ENCODE data around the gene ATG4B.
A peak's percentile ranks its signal among the peaks of the same experiment; 100 is the strongest.

Gene ATG4B

DNA sequence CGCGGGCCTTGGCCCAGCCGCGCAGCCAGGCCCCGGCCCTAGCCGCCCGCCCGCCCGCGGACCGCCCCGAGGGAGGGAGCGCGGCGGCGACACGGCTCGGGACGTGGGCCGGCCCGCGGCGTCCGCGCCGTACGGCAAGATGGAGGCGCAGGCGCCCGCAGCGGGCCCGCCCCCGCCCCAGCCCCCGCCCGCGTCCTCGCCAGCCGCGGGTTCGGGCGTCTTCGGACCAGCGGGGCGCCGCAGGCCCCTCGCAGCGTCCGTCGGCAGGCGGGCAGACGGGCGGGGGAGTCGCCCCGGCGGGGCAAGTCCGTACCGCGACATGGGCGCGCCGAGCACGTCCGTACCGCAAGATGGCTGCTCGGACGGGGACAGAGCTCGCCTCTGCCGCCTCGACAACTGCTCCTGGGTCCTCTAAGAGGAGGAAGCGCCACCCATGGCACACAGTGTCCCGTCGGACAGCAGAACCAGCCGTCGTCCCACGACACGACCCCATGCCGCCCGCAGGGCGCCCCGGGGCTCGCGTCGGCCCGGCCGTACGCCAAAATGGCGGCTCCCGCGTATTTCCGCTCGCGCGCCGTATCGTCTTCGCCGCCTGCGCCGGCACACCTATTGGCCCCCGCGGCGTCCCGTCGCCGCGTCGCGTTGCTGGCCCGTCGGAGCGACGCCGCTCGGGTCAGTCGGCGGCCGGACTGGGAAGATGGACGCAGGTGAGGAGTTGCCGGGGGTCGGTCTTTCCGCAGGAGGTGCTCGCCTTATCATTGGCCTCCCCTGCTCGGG, at the start of gene ATG4B, which contains the start of gene THAP4:
Gene ATG4B (plus strand): TSS at position 676 of the 777 bp plus-strand sequence. CDS start 22 bp downstream, at position 698.
Gene THAP4 (minus strand): TSS at position 141 of the 777 bp plus-strand sequence. CDS start 141 bp downstream, outside the sequence.
- no peak for TF ChIP-seq CTCF (IDR thresholded peaks at IDR 0.05)

DNA sequence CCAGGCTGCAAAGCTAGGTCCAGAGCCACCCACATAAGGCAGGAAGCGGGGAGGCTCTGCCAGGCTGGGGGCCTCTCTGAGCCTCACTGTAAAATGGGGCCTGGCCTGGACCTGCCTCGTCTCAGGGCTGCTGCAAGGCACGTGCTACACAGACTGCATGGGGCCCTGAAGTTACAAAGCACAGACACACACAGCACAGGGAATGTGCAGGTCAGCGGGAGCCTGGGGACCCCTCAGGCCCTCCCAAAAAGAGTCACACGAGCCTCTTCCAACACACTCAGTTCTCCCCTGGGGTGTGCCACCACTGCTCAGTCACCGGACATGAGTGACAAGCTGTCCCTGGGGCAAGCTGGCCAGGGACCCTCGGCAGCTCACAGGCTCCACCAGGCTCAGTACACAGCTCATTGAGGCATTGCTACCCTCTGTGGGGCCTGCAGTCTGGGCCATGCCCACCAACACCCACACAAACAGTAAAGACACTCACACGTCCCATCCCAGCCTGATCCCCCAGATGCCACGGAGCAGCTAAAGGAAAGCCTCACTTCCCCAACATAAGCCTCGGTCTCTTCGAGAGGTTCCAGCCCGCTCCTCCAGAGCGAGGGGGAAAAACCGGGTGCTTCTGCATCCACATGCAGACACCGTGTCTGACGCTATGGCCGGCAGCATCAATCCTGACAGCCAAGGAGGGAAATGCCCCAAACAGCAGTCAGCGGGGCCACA, 45.2 kb upstream of the ATG4B start:
- no peak for TF ChIP-seq CTCF (IDR thresholded peaks at IDR 0.05)

DNA sequence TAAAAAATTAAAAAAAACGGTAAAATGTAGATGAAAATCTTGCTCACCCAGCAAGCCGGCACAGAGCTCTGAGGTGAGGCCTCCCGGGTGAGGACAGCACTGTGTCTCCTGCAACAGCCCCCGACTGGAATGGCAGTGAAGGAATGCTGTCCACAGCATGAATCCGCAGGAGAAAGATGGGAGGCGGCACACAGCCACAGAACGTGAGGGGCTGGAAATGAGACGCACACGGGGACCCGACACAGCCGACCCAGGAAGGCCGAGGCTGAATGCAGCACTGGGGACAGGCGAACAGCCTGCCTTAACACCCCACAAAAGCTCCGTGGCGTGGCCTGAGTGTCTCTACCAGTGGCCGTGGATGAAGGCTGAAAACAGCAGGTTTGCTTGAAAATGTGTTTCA, 44.2 kb upstream of the ATG4B start:
- TF ChIP-seq CTCF (IDR thresholded peaks at IDR 0.05) = no peak

GRCh38 chr2:241595600-241596140, 41.8 kb upstream of the ATG4B start:
- no peak for TF ChIP-seq CTCF (IDR thresholded peaks at IDR 0.05)

DNA sequence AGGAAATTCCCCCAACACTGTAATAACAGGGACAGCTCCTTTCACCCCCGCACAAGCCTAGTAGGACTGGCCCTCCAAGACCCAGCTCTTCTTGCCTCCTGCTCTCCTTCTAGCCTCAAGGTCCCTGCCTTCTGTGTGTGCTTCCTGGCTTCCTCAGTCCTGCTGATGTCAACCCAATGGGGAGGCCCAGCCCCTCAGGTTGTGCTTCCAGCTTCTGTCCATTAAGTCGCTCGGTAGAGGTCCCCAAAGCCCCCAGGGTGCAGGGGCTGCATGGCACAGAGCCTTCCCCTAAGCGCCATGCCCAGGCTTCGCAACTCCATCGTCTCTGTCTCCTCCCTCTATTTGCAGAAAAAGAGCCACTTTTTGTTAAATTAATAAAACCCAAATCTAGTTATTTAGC, 39.9 kb upstream of the ATG4B start:
- no peak for TF ChIP-seq CTCF (IDR thresholded peaks at IDR 0.05)

DNA sequence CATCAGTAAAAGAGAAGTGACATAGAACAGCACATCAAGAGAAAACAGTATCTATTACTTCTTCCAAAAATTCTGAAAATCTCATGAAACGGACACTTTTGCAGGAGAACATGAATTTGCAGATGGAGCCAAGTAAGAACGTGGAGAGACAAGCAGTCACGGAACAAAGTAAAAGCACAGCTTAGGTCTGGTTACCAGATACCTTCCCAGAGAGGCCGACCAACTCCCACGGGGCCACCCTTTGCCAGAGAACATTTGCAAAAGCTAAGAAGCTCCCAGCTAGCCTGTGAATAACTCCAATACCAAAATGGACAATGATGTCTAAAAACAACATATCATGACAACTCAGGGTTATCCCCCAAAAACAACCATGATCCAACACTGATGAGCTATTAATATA, 39.4 kb upstream of the ATG4B start:
- no peak for TF ChIP-seq CTCF (IDR thresholded peaks at IDR 0.05)

- TF ChIP-seq CTCF (IDR thresholded peaks at IDR 0.05) = peak; percentile 45; the same call in 1 of the 2 replicates
Observed at GRCh38 chr2:241598487-241598886, 39.0 kb upstream of the ATG4B start.
